AML-193 (cell line): ENCODE measurements around the gene LEAP2.

ENCODE experiments used
- DNase-seq, 2 experiments: peaks; one replicate each; lab custom pipeline; 2025; lab: John Stamatoyannopoulos, UW

Gene LEAP2, protein sequence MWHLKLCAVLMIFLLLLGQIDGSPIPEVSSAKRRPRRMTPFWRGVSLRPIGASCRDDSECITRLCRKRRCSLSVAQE

DNA sequence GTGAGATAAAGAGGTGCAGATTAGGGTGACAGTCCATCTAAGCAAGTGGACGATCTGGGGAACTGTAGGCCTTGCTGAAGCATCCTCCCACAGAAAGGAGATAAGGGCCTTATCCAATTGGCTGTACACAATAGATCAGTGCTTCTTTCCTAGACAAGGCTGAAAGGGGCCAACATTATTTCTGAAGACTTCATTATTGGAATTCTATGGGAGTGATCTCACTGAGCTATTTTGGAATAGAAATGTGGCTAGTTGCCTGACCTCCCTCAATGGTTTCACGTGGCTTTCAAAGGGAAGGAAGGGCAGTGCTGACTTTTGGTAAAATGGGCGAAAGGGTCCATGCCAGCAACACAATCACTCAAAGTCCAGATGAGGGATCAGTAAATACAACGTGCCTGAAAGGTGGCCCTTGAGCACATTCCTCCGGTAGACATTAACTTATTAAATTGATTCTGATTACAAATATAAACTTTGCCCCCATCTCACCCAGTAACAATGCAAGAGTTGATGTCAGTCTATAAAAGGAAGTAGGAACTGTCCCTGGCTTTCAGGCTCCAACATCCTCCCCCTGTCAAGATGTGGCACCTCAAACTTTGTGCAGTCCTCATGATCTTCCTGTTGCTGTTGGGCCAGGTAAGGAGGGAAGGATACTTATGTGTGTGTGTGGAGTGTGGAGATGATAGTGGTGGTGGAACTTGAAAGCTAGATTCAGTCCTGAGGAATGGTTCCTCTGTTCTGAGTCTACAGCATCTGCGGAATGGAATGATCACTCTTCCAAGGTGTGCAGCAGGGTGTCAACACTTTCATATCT is at the start of gene LEAP2:
Gene LEAP2, plus strand, starts transcription at position 550 of the 811 bp plus-strand sequence. Its CDS starts 27 bp downstream, at position 577.
- no peak for DNase-seq

DNA sequence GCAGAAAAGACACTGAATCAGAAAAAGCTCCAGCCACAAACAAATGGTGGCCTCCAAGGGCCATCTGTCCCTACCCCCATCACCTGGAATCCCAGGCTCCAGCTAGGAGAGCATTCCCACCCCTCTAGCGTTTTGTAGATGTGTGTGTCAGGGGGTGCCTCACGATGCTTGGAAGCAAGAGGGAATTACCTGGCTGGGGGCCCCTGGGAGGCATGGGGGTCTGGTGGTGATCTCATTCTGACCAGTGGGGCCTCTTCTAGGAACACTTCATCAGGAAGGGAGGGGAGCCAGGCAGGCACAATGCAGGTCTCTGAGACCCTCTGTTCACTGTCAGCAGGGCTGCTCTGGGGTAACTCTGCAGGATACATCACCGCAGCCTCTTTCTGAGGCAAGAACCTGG is 49.0 kb upstream of the LEAP2 start:
- no peak for DNase-seq

DNA sequence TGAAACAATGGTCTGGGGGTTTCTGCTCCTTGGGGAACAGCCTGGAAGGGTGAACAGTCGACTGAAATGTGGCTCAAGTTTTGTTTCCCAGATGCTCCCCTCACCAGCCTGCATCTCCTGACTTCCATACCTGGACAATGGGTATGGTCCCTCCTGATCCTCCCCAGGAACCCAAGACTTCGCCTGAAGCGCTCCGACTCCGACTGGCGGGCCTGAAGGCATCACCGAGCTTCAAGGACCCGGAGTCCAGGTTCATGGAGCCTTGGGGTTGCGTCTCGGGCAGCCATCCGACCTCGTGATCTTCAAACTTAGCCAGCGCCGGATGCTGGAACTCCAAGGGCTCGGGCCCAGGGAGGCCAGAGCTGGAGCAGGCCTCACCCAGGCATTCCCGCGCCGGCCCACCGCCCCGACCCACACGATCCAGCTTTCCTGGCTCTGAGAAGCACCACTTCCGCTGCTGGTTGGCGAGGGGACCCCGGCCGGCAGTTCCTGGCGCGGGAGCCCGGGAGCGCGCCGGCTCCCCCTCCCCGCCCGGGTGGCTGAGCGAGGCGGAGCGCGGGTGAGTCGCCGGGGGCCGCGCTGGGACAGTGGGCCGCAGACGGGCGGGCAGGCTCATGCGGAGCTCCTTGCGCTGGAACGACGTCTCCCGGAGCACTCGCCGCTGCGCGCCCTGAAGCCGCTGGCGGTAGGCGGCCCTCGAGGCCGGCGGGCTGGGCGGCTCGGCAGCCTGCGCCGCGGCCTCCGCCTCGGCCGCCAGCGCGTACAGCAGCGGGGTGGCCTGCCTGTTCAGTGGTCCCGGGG is 48.2 kb upstream of the LEAP2 start:
- DNase-seq: no peak

DNA sequence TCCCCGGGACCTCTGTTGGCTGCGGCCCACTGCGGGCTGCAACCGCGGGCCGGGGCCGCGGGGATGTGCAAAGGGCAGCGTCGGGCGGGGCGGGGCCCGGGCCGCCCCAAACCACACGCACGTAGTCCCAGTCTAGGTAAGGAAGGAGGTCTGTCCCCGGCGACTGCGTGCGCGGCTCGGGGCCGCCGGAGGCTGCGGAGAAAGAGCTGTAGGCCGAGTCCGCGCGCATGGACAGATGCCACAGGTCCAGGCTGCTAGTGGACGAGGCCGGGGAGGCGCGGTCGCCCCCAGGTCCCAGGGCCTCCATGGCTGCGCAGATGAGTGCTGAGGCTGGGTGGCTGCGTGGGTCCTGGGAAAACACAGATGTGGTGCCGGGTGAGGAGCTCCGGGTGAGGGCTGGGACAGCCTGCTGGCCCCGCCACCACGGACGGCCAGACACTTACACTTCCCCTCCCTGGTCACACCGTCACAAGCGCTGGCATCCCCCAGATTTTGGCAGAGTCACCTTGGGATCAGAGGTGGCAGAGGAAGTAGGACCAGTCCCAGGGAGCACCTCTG is 47.6 kb upstream of the LEAP2 start:
- DNase-seq: no peak

GRCh38 chr5:132826424-132827082 is 46.9 kb upstream of the LEAP2 start:
- DNase-seq: no peak

DNA sequence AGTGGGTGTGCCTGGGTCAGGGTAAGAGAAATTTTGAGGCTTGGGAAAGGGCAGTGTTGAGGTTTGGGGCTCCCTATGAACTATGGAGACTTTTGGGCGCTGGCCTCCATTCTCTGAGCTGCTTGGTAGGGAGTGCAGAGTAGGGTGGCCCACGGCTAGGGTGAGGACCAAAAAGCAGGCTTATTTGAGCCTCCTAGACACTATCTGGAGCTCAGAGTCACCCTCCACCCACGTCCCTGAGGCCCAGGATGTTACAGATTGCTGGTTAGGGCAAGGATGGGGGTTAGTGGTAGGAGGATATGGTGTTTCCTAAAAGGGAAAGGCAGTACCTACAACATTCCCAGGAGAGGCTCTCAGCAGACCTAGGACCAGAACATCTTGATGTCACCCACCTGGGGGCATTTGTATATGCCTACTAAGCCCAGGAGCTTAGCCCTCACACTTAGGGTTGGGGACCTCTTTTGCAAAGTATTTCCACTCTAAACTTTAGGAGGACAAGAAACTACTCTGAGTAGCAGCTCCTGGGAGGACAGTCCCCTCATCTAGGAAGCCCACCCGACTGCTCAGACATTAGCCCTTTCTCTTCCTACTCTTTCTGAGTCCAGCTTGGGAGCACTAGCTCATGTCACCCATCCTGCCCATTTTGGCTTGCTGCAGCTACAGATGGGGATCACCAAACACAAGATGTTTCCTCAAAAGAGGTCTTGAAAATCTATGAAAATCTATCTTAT is 45.4 kb upstream of the LEAP2 start:
- DNase-seq: no peak

GRCh38 chr5:132828846-132829494 is 44.5 kb upstream of the LEAP2 start:
- no peak for DNase-seq

DNA sequence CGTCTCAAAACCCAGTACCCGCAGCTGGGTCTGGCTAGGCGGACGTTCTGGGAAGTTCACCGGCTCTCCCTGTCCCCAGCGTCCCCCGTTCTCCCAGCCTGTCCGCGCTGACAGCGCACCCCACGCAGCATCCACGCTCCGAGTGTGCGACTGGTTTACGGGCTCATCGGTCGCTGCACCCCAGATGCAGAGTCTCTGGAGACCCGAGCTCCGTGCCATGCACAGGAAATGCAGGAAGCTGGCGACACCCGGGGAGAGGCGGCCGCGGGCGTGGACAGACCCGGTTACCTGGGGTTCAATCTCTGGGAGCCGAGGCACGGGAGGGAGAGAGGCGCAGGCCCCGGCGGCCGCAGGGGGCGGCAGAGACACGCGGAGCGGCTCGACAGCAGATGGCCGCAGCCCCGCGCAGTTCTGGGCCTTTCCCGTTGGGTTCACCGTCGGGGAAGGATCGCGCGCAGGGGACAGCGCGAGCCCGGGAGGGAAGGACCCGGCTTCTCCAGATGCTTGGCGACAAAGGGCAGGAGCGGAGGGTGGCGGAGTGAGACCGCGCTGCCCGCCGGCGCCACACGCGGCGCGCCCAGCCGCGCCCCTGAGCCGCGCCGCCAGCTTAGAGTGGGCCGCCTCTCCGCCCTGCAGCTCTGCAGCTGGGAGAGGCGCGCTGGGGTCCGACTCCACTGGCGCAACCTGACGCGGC is 43.6 kb upstream of the LEAP2 start:
- DNase-seq: peak; percentile 37 to 49

DNA sequence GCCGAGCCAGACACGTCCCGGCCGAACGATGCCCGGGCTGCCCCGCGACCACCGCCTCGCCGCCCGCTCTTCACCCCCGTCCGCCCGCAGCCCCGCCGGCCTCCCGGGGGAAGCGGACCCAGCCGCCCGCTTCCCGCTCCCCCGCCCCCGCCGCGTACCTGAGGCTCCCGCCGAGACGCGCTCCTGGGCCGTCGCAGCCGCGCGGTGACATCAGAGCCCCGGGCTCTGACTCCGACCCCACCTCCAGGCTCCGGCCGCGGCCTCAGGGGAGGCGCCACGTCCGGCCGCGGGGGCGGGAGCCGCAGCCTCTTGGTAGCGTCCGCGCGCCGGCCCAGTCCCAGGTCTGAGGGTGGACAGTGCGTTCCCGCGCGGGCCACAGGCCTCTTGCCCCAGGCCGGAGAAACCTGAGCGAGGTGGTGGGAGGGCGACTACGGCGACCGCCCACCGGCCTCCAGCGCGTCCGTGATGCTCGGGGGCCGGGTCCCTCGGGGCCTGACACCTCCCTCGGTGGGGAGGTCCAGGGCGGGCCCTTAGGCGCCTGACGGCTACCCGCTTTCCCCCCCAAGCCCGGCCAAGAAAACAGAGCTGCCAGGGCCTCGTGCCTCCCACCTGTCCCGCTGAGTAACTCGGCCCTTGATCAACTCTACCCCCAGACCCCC is 42.9 kb upstream of the LEAP2 start, which contains the start of gene SHROOM1:
Gene SHROOM1, minus strand, starts transcription at position 212 of the 659 bp plus-strand sequence. CDS start 4,507 bp downstream, outside the sequence.
- no peak for DNase-seq

DNA sequence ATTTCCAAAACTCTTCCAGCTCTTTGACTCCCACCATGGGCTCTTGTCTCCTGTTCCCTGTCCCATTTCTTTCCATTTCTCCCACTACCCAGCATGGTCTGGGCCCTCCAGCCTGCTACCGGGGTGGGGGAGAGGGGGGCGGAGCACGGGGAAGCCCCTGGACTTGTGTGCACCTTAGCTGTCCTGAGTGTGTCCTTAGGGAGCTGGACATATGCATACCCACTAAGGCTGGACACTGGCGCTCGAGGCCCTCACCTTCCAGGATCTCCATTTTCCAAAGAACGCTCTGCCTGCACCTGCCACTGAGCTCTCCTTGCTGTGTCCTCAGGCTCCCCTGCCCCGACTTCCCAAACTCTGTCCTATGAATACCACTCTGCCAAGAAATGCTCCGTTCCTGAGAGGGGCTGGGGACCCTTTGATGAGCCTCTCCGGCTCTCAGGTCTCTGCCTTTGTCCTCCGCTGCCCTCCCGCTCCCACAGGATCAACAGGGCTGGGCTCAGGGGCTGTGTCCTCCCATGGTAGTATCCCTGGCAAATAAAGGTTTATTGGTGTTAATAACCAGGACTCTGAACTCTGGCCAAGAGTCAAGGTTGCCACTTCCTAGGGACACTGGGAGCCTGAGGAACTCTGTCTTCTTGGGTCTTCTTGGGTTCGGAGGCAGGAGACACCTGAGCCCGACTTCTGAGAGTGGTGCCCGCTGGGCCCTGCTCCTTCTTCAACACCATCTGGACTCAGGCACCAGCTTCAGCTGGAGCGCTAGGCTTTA is 42.2 kb upstream of the LEAP2 start:
- DNase-seq: no peak

GRCh38 chr5:132832612-132833011 is 40.9 kb upstream of the LEAP2 start:
- no peak for DNase-seq

GRCh38 chr5:132834057-132834456 is 39.4 kb upstream of the LEAP2 start:
- no peak for DNase-seq

DNA sequence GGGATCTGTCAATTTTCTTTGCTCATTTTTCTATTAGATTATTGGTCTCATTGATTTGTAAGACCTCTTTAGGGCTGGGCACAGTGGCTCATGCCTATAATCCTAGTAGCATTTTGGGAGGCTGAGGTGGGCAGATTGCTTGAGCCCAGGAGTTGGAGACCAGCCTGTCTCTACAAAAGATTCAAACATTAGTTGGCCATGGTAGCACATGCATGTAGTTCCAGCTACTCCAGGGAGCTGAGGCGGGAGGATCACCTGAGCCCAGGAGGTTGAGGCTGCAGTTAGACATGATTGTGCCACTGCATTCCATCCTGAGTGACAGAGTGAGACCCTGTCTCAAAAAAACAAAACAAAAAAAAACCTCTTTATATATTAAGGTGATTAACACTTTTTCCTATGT is 36.6 kb upstream of the LEAP2 start:
- DNase-seq: no peak

GRCh38 chr5:132837868-132838267 is 35.6 kb upstream of the LEAP2 start:
- DNase-seq: no peak

DNA sequence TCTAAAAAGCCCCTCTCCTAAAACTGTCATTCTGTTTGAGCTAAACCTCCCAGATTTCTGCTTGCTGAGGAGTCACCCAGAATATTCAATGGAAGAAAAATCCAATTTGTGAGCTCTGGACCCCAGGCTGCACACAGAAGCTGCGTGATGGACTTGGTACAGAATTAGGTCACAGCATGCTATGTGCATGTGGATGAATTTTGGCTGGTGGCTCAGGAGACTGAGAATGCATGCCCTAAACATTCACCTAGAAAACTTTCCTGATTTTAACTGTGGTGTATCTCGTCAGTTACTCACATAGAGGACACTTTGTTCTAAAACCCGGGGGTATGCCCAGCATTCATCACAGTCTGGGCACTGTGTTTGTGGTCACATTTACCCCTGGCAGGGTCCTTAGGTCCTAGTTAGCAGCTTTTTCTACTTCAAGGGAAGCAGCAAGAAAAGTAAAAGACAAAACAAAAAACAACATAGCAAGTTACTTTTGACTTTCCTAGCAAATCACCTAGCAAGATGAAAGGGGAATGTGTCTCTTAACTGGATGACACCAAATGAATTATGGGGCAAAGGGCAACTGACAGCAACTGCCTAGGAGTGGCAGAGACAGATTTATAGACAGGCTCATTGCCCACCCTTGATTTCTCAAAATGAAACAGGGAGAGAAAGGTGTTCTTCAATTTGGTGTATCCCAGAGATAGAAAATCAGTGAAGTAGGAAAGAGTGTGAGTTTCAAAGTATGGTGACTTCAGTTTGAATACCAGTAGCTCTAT is 34.8 kb upstream of the LEAP2 start:
- DNase-seq: no peak

DNA sequence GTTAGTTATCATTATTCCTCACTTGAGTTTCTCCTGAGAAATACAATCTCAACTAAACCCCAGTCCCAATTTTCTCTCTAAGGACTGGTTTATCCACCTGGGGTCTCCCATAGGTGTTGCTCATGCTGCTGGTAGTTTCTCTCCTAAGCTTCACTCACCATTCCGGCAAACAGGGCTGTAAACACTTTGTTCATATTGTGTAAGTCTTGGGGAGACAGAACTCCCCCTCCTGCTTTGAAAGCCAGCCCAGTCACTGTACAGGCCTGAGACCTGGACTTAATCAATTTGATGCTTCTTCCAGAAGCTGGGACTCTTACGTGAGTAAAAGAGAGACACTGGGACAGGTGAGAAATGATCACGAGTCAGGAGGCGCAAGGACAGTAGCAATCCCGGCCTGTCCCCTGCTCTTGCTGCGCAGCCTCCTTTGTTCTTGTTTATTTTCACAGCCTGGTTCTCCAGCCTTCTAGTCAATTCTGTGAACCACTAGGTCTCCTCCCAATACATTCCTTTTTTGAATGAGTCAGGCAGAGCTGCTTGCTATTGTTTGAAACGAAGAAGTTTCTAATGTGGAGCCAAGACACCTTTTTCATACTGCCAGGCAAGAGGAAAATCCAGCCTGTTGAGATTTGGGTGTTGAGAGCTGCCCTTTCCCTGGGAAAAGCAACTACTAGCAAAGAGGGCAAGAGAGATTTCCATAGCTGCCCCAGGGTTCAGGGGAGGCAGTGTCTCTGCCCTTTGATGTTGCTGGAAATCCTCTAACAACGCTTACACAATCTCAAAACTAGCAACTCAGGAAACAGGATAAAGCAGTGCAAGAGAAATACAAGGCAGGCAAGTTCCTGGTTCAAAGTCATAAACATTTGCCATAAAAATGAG is 33.8 kb upstream of the LEAP2 start:
- no peak for DNase-seq

DNA sequence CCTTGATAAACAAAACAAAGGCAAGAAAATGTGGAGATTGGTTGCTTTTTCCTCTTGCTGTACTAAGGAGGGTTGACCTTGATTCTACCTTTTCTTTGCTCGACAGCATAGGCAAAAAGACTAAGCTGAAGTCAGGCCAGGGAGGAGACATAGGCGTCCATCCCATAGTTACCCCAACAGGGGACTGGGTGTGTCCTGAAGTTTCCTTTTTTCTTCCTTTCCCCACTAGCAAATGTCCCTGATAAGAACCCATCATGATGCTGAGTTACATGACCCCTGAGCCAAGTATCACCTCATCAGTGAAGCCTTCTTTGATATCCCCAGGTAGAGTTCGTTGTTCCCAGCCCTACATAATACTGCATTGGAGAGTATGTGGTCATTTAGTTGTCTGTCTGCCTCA is 33.2 kb upstream of the LEAP2 start:
- DNase-seq: no peak
